Hematopoietic multipotent progenitor cell treated with erythropoietin and hydrocortisone succinate and interleukin-3 and kit ligand, for 6 days (in vitro differentiated cells): ENCODE results near the gene CADPS2.

ENCODE experiments used
- DNase-seq: peaks from one replicate; pipeline ENCODE4 v3.0.0-alpha.2; 2015

The CADPS2 gene

GRCh38 chr7:122429926-122430325, 456.3 kb downstream of the CADPS2 start:
- DNase-seq: no peak

- DNase-seq: no peak
Observed at GRCh38 chr7:122425731-122426130, 460.5 kb downstream of the CADPS2 start.

GRCh38 chr7:122423591-122423990, 462.7 kb downstream of the CADPS2 start:
- no peak for DNase-seq

- no peak for DNase-seq
Observed at GRCh38 chr7:122416336-122416735, 469.9 kb downstream of the CADPS2 start.

GRCh38 chr7:122415510-122415909, 470.8 kb downstream of the CADPS2 start:
- DNase-seq: no peak

- DNase-seq: no peak
Observed at GRCh38 chr7:122413339-122413738, 472.9 kb downstream of the CADPS2 start.

GRCh38 chr7:122412883-122413282, 473.4 kb downstream of the CADPS2 start:
- peak; percentile 3 for DNase-seq

GRCh38 chr7:122412441-122412840, 473.8 kb downstream of the CADPS2 start:
- DNase-seq: no peak

GRCh38 chr7:122407195-122407594, 479.1 kb downstream of the CADPS2 start:
- DNase-seq: no peak

- DNase-seq: no peak
Observed at GRCh38 chr7:122403113-122403512, 483.1 kb downstream of the CADPS2 start.

GRCh38 chr7:122402235-122402634, 484.0 kb downstream of the CADPS2 start:
- no peak for DNase-seq

GRCh38 chr7:122397381-122397780, 488.9 kb downstream of the CADPS2 start:
- no peak for DNase-seq

- DNase-seq: no peak
Observed at GRCh38 chr7:122394512-122394911, 491.7 kb downstream of the CADPS2 start.

GRCh38 chr7:122384528-122384927, 501.7 kb downstream of the CADPS2 start:
- no peak for DNase-seq

GRCh38 chr7:122383934-122384333, 502.3 kb downstream of the CADPS2 start:
- DNase-seq: no peak

- DNase-seq: no peak
Observed at GRCh38 chr7:122380992-122381391, 505.3 kb downstream of the CADPS2 start.

GRCh38 chr7:122379491-122379890, 506.8 kb downstream of the CADPS2 start:
- no peak for DNase-seq

GRCh38 chr7:122369756-122370155, 516.5 kb downstream of the CADPS2 start:
- no peak for DNase-seq

- no peak for DNase-seq
Observed at GRCh38 chr7:122364761-122365280, 521.4 kb downstream of the CADPS2 start.

GRCh38 chr7:122363144-122363543, 523.1 kb downstream of the CADPS2 start:
- no peak for DNase-seq

GRCh38 chr7:122362473-122362872, 523.8 kb downstream of the CADPS2 start:
- no peak for DNase-seq

GRCh38 chr7:122354656-122355055, 531.6 kb downstream of the CADPS2 start:
- no peak for DNase-seq

GRCh38 chr7:122352454-122352853, 533.8 kb downstream of the CADPS2 start:
- DNase-seq: no peak

- no peak for DNase-seq
Observed at GRCh38 chr7:122350701-122351100, 535.6 kb downstream of the CADPS2 start.

GRCh38 chr7:122344303-122344620, 542.0 kb downstream of the CADPS2 start:
- DNase-seq: no peak
